ENCODE results near the gene CLIP4.

Gene CLIP4

GRCh38 chr2:29160184-29160583 is 45.0 kb downstream of the CLIP4 start:
- TF ChIP-seq ZFP30 (CRISPR knock-in tag; IDR thresholded peaks at IDR 0.05): no peak
- TF ChIP-seq, protein P1, sequence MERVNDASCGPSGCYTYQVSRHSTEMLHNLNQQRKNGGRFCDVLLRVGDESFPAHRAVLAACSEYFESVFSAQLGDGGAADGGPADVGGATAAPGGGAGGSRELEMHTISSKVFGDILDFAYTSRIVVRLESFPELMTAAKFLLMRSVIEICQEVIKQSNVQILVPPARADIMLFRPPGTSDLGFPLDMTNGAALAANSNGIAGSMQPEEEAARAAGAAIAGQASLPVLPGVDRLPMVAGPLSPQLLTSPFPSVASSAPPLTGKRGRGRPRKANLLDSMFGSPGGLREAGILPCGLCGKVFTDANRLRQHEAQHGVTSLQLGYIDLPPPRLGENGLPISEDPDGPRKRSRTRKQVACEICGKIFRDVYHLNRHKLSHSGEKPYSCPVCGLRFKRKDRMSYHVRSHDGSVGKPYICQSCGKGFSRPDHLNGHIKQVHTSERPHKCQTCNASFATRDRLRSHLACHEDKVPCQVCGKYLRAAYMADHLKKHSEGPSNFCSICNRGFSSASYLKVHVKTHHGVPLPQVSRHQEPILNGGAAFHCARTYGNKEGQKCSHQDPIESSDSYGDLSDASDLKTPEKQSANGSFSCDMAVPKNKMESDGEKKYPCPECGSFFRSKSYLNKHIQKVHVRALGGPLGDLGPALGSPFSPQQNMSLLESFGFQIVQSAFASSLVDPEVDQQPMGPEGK (CRISPR knock-in tag; IDR thresholded peaks at IDR 0.05; ENCODE audit: borderline replicate concordance): no peak
- no peak for TF ChIP-seq ZNF8 (CRISPR knock-in tag; IDR thresholded peaks at IDR 0.05)
- no peak for TF ChIP-seq RARB (CRISPR knock-in tag; IDR thresholded peaks at IDR 0.05)
- no peak for TF ChIP-seq SNAI2 (CRISPR knock-in tag; IDR thresholded peaks at IDR 0.05)
- TF ChIP-seq TOX (CRISPR knock-in tag; IDR thresholded peaks at IDR 0.05; ENCODE audit: borderline replicate concordance): no peak
- no peak for TF ChIP-seq TCF4 (CRISPR knock-in tag; IDR thresholded peaks at IDR 0.05; ENCODE audit: borderline replicate concordance)
- no peak for TF ChIP-seq ZNF565 (CRISPR knock-in tag; conservative IDR thresholded peaks at IDR 0.05; ENCODE audit: low read depth)
- TF ChIP-seq, protein P2, sequence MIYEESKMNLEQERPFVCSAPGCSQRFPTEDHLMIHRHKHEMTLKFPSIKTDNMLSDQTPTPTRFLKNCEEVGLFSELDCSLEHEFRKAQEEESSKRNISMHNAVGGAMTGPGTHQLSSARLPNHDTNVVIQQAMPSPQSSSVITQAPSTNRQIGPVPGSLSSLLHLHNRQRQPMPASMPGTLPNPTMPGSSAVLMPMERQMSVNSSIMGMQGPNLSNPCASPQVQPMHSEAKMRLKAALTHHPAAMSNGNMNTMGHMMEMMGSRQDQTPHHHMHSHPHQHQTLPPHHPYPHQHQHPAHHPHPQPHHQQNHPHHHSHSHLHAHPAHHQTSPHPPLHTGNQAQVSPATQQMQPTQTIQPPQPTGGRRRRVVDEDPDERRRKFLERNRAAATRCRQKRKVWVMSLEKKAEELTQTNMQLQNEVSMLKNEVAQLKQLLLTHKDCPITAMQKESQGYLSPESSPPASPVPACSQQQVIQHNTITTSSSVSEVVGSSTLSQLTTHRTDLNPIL (CRISPR knock-in tag; IDR thresholded peaks at IDR 0.05; ENCODE audit: low read depth): no peak
- TF ChIP-seq, protein P3, sequence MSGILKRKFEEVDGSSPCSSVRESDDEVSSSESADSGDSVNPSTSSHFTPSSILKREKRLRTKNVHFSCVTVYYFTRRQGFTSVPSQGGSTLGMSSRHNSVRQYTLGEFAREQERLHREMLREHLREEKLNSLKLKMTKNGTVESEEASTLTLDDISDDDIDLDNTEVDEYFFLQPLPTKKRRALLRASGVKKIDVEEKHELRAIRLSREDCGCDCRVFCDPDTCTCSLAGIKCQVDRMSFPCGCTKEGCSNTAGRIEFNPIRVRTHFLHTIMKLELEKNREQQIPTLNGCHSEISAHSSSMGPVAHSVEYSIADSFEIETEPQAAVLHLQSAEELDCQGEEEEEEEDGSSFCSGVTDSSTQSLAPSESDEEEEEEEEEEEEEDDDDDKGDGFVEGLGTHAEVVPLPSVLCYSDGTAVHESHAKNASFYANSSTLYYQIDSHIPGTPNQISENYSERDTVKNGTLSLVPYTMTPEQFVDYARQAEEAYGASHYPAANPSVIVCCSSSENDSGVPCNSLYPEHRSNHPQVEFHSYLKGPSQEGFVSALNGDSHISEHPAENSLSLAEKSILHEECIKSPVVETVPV (CRISPR knock-in tag; IDR thresholded peaks at IDR 0.05): no peak
- no peak for TF ChIP-seq ZFP3 (CRISPR knock-in tag; IDR thresholded peaks at IDR 0.05)
- TF ChIP-seq BACH2 (CRISPR knock-in tag; IDR thresholded peaks at IDR 0.05; ENCODE audit: borderline replicate concordance): no peak
- ATAC-seq: no peak

GRCh38 chr2:29162204-29162928 is 47.2 kb downstream of the CLIP4 start:
- TF ChIP-seq ZC3H10 (CRISPR knock-in tag; IDR thresholded peaks at IDR 0.05) (no peak), TSHZ2 (CRISPR knock-in tag; IDR thresholded peaks at IDR 0.05) (no peak), BACH2 (CRISPR knock-in tag; IDR thresholded peaks at IDR 0.05; ENCODE audit: borderline replicate concordance) (no peak), SNAI2 (CRISPR knock-in tag; IDR thresholded peaks at IDR 0.05) (no peak), TCF4 (CRISPR knock-in tag; IDR thresholded peaks at IDR 0.05; ENCODE audit: borderline replicate concordance) (no peak), ISL1 (CRISPR knock-in tag; IDR thresholded peaks at IDR 0.05) (no peak), ZNF565 (CRISPR knock-in tag; conservative IDR thresholded peaks at IDR 0.05; ENCODE audit: low read depth) (no peak), ZFP3 (CRISPR knock-in tag; IDR thresholded peaks at IDR 0.05) (no peak)
- TF ChIP-seq, protein P1 (CRISPR knock-in tag; IDR thresholded peaks at IDR 0.05; ENCODE audit: borderline replicate concordance): no peak
- TF ChIP-seq, protein P4, sequence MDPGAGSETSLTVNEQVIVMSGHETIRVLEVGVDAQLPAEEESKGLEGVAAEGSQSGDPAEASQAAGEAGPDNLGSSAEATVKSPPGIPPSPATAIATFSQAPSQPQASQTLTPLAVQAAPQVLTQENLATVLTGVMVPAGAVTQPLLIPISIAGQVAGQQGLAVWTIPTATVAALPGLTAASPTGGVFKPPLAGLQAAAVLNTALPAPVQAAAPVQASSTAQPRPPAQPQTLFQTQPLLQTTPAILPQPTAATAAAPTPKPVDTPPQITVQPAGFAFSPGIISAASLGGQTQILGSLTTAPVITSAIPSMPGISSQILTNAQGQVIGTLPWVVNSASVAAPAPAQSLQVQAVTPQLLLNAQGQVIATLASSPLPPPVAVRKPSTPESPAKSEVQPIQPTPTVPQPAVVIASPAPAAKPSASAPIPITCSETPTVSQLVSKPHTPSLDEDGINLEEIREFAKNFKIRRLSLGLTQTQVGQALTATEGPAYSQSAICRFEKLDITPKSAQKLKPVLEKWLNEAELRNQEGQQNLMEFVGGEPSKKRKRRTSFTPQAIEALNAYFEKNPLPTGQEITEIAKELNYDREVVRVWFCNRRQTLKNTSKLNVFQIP (CRISPR knock-in tag; IDR thresholded peaks at IDR 0.05; ENCODE audit: borderline replicate concordance, low read depth): no peak
- ATAC-seq: no peak

Data from SK-N-SH treated with all-trans-retinoic acid at 6 μM for 48 hours (cell line).